ENCODE results near the gene ALDH3A1.

DNA sequence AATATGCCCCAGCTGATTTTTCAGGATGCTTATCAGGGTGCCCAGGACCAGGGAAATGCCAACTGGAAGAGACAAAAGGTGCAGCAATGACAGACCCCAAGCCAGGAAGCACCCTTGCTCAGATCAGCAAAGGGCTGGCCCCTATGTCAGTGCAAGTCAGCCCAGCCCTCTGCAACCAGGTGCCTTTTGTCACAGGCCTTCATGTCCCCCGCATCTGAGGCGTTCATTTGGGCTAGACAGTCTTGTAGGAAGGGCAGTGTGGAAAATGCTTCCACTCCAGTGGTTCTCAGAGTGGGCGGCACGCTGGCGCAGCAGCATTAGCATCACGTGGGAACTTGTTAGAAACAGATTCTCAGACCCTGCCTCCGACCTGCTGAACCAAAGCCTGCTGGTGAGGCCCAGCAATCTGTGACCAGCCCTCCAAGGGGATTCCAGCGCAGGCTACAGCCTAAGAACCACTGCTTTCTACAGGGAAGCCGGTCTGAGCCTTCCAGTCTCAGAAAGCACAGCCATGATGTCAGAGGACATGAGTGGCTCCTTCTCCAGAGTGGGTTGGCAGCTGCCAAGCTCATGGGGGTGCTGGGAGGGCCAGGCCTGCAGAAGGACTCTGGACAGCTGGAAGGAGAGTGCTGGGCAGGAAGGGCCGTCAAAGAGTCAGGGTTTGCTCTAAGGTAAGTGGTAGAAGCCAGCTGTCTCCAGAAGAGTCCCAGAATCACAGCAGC lies 44.8 kb downstream of the ALDH3A1 start:
- TF ChIP-seq, protein P1, sequence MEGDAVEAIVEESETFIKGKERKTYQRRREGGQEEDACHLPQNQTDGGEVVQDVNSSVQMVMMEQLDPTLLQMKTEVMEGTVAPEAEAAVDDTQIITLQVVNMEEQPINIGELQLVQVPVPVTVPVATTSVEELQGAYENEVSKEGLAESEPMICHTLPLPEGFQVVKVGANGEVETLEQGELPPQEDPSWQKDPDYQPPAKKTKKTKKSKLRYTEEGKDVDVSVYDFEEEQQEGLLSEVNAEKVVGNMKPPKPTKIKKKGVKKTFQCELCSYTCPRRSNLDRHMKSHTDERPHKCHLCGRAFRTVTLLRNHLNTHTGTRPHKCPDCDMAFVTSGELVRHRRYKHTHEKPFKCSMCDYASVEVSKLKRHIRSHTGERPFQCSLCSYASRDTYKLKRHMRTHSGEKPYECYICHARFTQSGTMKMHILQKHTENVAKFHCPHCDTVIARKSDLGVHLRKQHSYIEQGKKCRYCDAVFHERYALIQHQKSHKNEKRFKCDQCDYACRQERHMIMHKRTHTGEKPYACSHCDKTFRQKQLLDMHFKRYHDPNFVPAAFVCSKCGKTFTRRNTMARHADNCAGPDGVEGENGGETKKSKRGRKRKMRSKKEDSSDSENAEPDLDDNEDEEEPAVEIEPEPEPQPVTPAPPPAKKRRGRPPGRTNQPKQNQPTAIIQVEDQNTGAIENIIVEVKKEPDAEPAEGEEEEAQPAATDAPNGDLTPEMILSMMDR (conservative IDR thresholded peaks at IDR 0.05; ENCODE audit: low read depth, low read length) = no peak
- no peak for TF ChIP-seq FOS (IDR thresholded peaks at IDR 0.05; ENCODE audit: low read depth, low read length)
- TF ChIP-seq POLR2A (IDR thresholded peaks at IDR 0.05; ENCODE audit: low read depth, low read length) = no peak
- TF ChIP-seq MAFK (IDR thresholded peaks at IDR 0.05; ENCODE audit: low read depth, low read length) = no peak
- TF ChIP-seq RFX5 (IDR thresholded peaks at IDR 0.05; ENCODE audit: low read depth, low read length) = no peak
- TF ChIP-seq CEBPB (IDR thresholded peaks at IDR 0.05; ENCODE audit: low read depth, low read length) = no peak
- no peak for TF ChIP-seq MXI1 (IDR thresholded peaks at IDR 0.05; ENCODE audit: borderline replicate concordance, low read depth, low read length)
- TF ChIP-seq BHLHE40 (IDR thresholded peaks at IDR 0.05; ENCODE audit: low read depth, low read length) = no peak
- TF ChIP-seq, protein P2, sequence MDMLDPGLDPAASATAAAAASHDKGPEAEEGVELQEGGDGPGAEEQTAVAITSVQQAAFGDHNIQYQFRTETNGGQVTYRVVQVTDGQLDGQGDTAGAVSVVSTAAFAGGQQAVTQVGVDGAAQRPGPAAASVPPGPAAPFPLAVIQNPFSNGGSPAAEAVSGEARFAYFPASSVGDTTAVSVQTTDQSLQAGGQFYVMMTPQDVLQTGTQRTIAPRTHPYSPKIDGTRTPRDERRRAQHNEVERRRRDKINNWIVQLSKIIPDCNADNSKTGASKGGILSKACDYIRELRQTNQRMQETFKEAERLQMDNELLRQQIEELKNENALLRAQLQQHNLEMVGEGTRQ (IDR thresholded peaks at IDR 0.05; ENCODE audit: low read depth, low read length) = no peak
